Pulmonary artery endothelial cell (primary cell): Measurements from ENCODE around the gene DGKI. TPM values are rescaled to one million over a fixed set of nuclear protein-coding genes. Genes with fewer than 3 reads are reported as not detected.

ENCODE experiments used
- DNase-seq: peaks from one replicate; pipeline ENCODE4 v3.0.0-alpha.2; 2011; ENCODE audit warnings: low read depth, low spot score
- total RNA-seq: library from RNA; depleted of rRNA; stranded (reverse); fragments of >200 nt; gene quantifications from 2 replicates; pipeline ENCODE4 v1.2.3, GENCODE V29; 2014

The DGKI gene
- total RNA-seq, 1 donor from 2014 or later, result 0.33 TPM

DNA sequence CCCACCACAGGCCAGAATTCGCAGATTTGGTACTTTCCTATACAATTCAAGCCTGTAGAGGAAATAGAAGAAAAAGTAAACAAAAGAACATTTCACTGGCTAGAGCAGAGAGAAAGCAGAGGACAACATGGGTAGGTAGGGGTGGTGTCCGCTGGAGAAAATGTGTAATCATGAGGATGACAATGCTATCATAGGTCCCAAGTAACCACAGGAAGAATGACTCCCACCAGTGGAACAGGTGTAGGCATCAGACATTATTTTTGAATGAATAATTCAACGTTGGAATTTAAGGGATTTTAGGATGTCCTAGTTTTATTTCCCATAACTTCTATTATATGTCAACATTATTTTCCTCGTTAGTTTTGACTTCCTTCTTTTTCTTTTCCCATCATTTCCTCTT is 248.9 kb downstream of the DGKI start:
- no peak for DNase-seq

DNA sequence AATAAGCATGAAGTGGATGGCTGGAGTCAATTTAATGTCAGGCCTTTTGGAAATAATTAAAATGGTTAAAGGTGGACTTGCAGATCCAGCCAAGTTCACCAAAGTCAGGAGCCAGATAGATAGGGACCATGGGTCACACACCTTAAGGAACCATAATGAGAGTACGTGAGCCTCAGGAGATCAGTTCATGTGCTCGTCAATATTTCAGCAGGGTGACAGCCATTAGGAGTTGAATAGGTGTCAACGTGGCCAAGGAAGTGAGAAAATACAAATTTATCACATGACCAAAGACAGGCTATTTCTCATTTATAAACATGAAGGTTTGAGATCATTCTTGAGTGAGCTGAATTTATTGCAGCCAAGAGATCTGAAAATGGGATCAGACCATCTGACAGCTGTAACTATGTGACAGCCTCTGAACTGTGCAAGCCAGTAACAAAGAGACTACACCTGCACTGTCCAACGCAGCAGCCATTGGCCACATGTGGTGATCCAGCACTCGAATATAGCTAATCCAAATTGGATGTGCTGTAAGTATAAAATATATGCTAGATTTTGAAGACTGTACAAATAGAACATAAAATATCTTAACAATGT is 253.6 kb downstream of the DGKI start:
- DNase-seq, result no peak

DNA sequence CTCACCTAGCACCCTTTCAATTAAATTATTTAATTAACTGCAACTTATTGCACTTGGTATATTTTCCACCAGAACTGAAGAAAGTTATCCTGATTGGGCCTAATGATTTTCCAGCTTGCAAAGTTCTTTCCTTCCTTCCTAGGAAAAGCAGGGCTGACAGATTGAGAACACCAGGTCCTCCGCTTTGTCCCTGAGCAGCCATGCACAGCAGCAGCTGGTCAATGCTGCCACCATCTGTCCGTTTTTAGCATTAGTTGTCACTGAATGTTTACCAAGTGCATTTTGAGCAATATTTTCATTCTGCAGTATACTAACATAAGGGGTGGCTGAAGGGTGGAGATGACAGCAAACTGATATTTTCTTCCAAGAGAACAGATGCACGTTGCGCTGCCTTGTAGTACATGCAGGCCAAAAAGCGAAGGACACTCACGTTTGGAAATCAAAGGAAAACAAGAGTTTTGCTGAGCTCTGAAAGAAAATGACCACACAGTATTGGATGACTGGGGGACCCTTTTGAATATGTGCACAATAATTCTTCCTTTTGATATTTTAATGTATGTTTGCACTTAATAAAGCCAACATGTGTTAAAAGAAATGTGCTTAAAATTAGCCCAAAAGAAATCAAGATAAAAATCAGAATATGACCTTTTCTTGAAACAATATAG is 254.4 kb downstream of the DGKI start:
- DNase-seq, result peak; percentile 54

DNA sequence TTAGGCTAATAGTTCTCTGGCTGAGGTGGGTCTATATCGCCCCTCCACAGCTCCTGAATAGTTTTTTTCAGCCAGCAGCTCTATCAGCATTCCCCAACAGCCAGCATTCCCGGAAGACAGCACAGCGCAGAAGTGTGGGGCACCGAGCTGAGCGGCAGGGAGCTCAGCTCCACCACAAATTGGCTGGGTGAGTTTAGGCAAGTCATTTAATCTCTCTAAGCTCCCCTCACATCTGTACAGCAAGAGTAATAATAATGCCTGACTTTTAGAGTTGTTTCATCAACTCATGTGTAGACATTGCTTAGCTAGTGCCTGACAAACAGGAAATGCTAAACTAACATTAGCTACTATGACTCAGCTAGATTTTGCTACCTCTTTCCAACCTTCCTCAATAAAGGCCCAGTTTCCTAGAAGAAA is 255.3 kb downstream of the DGKI start:
- DNase-seq, result no peak

DNA sequence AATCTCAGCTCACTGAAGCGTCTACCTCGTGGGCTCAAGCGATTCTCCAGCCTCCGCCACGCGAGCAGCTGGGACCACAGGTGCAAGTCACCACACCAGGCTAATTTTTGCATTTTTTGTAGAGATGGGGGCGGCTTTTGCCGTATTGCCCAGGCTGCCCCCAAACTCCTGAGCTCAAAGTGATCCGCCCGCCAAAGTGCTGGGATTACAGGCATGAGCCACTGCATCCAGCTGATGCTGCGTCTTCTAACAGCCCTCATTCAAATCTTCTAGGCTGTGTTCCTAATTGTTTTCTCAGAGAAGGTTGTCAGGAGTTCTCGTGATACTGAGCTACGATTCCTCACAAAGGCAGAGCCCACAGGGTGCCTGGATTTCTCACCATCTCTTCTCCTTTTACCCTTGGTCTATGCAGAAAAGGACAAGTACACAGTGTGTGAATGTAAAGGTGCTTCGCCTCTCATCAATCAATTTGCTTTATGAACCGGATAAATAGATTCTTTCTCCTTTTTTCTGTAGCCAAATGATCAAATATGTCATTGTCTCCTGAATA is 255.9 kb downstream of the DGKI start:
- DNase-seq, result no peak

DNA sequence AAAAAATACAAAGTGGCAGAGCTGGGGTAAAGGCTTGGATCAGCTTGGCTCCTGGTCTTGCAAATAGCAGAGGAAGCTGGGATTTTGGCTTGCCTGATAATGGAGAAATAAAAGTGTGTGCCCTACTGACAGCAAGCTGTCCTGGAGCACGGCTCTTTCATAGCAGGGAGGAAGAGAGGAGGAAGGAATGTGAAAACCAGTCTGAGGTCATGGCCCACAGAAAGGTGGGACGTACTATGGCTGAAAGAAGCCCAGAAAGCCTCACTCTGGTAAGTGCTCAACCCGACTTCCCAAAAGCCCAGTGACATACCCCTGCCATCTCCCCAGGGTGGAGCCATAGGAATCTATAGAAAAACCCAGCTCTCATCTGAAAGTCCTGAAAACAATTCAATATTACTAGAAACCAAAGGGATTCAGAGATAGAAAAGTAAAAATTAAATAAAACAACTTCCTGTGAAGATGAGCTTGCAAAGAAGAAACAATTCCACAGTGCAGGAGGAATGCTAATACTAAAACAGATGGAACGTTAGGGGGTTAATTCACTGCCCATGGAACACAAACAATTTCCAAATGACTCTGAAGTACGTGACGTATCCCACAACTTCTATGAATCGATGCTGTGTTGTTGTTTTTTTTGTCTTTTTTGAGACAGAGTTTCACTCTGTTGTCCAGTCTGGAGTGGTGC is 256.6 kb downstream of the DGKI start:
- DNase-seq, result no peak

DNA sequence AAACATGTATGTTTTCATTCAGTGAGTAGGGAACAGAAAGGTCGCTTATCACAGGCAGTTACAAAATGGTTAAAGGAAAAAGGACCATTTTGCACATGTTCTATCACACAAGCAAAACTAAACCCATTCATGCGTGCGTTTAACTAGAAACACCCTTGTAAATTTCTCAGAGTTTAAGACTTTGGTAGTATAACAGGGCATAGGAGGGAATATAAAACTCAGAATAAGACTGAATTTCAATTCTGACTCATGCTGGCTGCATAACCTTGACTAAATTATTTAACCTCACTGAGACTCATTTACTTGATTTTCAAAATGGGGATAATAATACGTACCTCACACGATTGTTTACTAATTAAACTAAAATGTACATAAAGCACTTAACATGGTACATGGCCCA is 259.4 kb downstream of the DGKI start:
- DNase-seq, result no peak

DNA sequence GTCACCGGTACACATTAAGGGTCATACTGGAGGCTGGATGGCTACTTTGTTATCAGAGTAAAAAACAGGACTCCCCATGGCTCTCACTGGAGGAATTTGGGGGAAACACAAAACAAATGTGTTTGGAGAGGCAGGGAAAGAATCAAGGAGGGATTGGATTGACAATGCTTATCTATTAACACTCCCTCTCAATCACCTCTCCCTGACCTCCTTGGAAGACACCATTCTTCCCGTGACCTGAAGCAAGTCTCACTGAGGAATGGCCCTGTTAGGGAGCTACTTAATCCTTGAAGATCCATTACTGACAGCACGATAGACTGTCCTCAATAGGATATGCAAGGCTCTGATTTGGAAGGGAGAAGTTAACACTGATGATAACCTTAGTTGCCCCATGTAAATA is 261.2 kb downstream of the DGKI start:
- DNase-seq, result no peak

DNA sequence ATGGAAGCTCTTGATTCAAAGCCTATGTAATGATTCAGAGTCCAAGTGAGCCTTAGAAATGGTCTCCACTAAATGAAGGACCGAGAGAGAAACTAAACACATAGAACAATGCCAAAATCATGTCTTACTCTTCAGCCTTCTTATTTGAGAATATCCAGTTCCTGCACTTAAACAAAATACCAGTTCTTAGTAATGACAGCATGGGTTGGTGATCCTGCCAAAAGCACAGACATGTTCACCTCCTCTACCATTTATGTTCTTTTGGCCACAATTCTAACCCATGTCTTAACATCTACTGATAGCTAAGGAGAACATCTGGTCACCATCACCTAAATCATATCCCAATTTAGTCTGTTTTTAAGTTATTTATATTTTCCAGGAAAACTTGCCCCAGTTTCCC is 263.6 kb downstream of the DGKI start:
- no peak for DNase-seq

DNA sequence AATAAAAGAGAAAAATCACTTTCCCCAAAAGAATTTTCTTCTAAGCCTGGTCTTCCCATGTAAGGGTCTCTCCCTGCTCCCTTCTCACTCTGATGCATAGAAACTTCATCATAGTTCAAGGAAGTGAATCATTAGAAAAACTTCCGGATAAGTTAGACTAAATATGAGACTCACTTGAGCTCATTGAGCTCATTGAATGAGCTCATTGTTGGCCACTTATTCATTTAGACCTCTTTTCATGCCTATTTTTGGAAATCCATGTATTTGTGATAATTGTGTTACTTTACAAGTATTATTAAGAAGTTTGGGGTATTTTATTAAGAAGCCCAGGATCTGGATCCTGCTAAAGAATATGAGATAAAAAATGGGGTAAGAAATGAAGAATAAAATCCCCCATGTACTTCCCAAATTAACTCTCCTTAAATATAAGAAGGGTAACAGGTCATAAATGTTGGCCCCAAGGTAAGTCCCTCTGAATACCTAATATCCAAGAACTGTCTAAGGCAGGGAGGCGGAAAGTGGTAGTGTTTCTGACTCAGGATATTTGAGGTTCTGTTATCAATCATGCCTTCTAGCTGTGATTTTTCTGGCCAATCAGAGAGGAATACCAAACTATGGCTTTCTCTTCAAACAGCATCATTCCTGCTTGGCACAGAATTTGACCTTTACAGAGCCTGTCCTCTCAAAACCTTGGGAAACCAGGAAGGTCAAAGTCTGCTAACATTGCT is 266.7 kb downstream of the DGKI start:
- DNase-seq, result peak; percentile 89

DNA sequence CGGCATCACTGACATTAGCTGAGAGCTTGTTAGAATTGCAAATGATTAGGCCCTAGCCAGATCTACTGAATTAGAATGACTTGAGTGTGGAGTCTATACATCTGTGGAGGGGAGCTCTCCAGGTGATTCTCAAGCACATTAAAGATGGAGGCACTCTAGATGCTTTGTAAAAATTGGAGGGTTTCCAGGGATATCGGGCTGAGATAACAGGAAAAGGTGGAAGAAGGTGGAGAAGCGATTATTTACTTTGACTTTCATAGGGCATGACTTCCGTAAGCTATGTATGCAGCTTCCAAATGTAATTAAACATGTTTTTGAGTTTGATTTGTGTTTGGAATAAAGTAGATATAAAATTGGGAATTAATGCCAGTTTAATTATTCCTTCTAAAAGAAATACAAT is 268.2 kb downstream of the DGKI start:
- DNase-seq, result no peak

DNA sequence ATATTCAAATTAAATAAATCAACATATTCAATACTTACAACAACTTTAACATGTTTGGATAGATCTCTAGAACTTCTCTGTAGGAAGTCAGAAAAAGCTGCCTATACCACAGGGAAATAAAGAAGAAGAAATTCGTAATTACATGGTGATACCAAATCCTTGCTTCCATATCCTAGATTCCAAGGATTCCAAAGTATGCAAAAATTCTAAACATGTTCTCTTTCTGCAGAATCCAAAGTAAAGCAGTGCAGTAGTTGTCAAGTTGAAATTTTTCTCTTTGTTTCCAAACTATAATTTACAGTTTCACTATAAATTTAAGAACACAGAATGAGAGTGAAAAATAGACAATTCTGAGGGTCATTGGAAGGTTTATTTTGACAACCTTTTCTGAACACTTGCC is 269.6 kb downstream of the DGKI start:
- DNase-seq, result no peak

DNA sequence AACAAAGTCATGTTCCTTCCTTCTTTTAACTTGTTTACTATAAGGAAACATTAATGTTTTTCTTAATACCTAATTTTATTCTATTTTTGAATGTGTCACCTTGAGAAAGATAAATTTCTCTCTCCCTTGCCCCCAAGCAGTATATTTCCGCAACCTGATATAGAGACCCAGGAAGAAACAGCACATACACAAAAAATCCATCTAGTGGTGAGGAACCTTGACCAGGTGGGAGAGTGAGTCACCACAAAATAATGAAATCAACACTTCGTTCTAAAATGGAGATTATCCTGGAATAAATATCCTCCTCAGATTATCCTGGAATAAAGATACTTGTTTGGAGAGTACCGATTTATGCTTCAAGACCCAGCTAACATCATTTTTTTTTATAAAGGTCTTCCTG is 270.3 kb downstream of the DGKI start:
- DNase-seq, result no peak

DNA sequence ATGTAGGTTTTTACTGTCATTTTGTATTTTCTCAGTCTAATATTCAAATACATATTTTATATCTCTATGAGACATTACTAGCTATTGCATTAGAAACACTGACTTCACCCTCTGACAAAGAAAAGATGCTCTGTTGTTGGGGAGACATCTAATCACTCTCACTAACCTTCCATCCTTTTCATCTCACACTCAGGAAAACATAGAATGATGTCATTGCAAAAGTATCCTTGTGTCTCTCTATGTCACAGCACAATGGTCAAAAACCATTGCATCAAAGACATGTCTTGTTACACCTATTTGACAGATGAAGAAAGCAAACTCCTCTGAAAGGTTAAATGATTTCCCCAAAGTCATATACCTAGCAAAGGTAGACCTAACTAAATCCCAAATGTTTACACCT is 272.0 kb downstream of the DGKI start:
- no peak for DNase-seq

DNA sequence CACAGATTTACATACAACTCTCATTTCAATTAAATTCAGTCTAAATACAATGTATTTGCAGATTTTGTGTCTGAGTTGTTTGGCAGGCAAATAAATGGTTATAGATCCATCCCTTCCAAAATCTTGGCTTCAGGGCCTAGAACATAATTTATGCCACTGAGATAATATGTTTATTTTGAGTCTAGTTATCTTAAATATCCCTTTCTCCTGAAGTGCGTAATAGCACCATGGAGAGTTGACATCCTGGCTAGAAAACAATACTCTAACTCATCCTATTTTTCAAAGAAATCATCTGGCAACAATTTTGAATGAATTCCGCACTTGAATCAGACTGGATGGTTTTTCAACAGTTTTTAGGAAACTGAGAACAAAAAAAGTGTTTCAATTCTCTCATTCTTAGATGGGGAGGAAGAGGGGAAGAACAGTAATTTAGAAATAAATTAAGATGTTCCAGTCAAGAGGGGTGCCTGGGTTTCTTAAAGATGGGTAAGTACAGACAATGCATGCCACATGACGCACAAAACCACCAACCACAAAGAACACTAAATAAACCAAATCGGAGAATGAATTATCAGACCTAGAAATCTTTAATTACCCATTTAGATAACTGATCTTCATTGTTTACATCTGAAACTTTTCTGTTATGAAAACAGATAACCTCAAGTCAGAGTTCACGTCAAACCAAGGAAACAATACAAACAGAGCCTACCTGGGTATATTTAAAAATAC is 274.6 kb downstream of the DGKI start:
- DNase-seq, result no peak

DNA sequence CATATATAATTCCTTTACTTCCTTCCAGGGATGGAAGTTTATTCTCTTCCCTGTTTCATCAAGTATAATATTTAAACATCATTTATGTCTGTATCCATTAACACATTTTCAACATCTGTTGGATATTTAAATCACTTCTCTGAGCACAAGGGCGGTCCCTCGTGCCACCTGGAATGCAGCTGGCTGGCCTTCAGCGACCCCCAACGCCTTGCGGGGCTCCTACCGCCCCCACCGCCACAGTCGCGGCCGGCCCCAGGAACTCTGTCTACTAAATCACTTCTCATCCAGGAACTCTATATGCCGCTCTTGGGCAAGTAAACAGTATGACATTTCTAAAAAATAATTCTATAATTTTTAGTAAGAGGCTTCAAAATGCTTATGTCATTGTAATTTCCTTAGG is 282.1 kb downstream of the DGKI start:
- no peak for DNase-seq

DNA sequence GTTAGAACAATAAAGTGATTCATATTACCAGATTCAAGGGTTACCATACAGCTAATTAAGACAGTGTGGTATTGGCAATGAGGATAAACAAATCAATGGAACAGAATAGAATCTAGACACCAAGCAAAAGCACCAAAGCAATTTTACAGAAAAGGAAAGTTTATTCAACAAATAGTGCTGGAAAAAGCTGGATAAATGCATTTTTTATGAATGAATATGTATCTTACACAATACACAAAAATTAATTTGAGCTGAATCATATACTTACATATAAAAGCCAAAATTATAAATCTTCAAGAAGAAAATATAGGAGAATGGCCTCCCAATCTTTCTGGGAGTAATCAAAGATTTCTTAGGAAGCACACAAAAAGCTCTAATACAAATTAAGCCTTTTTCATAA is 282.8 kb downstream of the DGKI start:
- no peak for DNase-seq

DNA sequence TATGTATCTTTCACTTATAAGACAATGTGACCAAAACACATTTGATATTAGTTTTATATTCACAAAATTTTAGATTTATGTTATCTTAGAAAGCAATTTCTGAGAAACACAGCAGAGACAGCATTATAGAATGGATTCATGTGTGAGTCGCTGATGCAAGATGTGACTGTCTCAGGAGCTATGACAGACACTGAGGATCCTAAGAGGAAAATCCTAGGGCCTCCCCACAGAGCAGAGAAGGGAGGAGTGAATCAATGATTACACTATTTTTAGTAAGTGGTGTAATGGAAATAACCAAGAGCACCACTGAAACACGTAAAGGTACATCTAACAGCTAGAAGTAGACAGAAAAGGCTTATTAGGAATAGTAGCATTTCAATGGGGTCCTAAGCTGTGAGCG is 299.3 kb downstream of the DGKI start:
- DNase-seq, result no peak

DNA sequence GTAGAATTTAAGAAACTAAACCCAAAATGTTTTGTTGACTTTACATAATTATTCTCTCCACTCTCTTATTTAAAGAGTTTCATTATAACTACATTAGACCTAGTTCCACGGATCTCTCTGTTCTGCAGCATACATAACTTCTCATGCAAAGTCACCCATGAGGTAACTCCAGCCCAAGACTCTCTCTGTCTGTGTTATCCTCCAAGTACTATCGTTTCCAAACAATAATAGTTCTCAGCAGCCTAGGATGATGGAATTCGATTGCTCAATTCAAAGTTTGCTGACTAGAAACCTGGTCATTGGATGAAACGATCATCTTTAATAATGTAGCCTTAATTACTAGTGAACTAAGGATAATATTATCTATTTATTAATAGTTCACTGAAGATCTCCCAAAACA is 300.1 kb downstream of the DGKI start:
- DNase-seq, result no peak

DNA sequence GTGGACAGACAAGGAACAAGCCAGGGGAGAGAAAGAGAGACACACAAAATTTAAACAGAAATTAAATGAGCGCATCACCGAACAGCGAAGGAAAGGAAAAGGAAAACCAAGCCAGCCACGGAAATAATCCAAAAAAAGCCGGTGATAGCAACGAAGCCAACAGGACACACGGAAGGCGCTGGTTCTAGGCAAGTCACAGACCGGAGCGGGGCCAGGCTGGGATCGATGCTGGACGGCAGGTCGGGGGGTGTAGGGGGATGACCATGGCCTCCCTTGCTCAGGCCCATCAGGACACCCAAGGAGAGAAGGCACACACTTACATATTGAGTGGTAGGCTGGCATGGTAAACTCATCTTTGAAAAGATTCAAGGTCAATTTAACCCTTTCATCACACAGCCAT is 300.8 kb downstream of the DGKI start:
- DNase-seq, result no peak

DNA sequence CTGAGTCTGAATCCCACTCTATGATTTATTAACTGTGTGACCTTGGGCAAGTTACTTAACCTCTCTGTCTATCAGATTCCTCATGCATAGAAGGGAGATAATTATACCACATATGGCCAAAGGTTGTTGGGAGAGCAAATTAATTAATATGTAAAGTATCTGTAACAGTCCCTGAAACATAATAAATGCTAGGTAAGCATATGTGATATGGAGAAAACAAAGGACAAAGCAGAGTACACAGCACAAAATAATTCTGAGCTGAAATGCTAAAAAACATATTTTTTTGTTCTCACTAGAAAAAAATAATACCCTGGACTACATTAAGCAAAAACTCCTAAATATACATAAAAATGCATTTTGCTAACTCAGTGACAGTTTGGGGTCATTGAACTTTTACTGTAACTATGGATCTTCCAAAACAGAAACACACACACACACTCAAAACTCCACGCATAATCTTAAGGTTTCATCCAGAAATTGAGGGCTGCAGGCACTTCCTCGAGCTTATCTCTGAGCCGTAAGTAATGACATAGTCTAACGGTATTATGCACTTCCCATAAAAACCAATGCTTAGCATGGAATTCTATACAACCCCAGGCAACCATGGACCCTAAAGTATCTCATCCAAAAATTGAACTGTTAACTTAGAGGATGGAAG is 301.6 kb downstream of the DGKI start:
- no peak for DNase-seq
